GM21576 (cell line): ENCODE results near the gene SDCBP2.

Experiments
- ATAC-seq: cut with Tn5 transposase; IDR thresholded peaks from one replicate; pipeline ENCODE4 v1.9.1; 2021; ENCODE audit warnings: mild to moderate bottlenecking, moderate library complexity; ENCODE audit not compliant: unreplicated experiment

SDCBP2 gene

DNA sequence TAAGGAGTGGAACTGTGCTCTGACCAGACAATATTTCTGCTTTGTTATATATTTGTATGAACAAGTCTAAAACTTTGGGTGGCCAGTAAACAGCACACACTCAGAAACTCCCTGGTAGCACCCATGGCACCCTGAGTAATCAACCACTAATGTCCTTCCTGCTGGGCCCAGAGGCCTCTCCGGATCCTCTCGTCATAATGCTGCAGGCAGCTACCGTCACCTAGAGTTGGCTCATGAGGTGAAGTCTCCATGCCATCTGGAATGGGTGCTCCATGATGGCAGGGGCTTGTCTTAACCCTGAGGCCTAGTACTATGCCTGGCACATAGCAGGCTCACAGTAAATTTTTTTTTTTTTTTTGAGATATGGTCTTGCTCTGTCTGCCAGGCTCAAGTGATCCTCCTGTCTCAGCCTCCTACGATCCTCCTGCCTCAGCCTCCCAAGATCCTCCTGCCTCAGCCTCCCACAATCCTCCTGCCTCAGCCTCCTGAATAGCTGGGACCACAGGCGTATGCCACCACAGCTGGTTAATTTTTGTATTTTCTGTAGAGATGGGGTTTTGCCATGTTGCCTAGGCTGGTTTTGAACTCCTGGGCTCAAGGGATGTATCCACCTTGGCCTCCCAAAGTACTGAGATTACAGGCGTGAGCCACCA, 3.0 kb upstream of the SDCBP2 start:
- ATAC-seq: no peak

DNA sequence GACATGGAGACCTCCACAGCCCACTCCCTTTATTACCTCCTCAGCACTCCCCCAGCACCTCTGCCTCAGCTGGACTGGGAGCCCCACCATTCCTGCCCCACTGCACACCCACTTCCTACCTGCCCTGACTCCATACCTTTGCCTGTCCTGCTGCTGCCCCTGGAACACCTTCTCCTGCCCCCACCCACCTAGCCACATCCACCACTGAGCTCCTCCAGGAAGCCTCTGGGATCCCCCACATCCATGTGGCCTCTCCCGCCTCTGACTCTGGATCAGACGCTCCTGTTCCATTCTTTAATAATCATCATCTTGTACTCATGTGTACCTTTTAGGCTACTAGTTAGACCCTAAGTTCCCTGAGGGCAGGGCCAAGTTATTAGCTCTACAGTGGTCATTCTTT, 2.2 kb upstream of the SDCBP2 start:
- no peak for ATAC-seq

DNA sequence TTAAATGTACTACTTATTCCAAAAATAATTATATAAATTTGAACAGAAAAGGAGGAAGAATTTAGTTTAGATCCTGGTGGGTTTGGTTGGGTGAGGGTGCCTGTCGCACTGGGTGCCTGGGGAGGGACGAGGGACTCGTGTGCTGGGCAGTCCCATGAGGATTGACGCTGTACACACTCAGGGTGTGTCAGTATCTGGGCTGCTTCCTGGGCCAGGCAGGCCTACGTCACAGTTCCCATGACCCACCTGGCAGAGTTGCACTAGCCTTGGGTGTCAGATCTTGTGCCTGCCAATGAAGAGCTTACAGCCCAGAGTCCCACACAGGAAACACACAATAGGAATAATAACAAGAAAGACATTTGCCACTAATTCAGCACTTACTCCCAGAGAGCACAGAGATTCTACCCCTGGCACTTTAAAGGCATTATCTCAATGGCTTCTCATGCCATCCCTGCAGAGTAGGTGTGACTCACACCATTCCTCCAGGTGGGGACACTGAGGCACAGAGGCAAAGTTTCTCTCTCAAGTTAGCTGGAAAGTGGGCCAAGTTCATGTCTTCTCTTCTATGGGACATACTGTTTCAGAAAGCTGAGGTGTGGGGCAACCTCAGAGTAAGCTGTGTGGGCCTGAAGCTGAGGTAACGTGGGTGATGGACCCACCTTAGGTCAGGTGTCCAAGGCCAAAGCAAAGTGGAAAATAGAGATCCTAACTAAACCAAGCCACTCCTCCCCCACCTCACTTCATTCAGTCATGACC, 1.3 kb upstream of the SDCBP2 start:
- peak; percentile 51 for ATAC-seq

DNA sequence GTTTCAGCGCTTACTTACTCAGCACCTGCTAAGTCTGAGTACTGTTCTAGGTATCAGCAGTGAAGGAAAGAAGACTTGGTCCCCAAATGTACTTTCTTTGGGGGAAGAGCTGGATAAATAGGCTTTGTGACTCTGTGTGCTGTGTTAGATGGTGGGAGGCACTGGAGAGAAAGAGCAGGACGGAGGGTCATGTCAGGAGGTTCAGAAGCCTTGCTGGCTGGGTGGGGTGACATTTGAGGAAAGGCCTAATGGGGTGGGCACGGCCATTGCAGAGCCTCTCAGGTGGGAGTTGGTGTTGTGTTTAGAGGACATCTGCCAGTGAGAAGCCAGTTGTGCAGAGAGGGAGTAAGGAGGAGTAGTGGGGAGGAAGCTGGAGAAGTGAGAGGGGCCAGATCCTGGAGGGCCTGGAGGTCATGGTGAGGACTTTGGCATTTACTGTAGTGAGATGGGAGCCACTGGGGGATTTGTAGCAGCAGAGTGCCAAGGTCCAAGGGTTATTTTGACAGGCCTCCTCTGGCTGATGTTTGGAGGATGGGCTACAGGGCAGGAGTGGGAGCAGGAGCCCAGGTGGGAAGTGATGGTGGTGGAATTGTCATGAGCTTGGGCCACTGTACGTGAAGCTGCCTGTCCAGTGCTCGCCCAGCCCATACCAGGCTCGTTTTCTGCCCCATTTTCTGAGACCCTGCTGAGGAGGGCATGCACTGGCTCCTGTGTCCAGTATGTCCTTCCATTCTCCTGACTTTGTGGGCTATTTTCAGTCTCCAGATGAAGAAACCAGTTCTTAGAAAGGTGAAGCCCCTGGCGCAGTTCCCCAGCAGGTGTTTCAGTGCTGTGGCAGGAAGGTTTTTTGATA, 886 bp downstream of the SDCBP2 start:
- ATAC-seq: no peak

- ATAC-seq: no peak
Measured at GRCh38 chr20:1327241-1327653, 1.7 kb downstream of the SDCBP2 start.

DNA sequence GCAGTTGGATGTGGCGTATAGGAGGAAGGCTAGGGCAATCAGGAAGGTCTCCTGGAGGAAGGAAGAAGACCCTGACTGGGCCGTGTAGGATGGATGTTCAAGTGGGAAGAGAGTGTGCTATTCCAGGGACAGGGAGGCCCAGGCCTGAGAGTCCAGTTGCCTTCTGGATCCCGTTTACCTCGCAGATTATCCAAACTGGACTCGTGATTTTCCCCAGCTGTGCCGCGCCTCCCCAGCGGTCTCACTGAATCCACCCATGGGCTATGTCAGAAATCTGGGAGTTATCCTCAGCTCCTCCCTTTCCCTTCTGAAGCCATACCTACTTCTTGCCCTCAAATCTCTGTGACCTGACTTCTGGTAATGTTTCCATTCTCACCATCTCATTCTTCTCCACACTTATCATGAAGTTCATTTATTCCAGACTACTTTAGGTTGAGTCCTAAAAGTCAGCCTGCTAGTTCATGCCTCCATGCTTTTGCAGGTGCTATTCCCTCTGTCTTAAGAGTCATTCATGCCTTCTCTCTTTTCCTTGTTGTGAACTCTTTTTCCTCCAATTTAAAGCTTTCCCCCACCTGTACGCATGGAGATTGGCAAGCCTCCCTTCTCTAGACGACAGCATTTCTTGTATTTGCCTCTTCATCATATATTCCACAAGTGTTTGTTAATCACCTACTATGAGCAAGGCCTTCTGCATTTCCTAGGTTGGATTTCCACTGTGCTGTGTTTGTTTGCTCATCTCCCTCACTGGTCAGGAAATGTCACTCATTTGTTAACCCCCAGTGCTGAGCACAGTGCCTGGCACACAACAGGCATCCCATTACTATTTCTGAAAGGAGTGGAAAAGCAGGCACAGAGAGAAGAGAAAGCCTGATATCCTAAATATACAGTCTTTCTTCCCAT, 2.7 kb downstream of the SDCBP2 start:
- no peak for ATAC-seq

DNA sequence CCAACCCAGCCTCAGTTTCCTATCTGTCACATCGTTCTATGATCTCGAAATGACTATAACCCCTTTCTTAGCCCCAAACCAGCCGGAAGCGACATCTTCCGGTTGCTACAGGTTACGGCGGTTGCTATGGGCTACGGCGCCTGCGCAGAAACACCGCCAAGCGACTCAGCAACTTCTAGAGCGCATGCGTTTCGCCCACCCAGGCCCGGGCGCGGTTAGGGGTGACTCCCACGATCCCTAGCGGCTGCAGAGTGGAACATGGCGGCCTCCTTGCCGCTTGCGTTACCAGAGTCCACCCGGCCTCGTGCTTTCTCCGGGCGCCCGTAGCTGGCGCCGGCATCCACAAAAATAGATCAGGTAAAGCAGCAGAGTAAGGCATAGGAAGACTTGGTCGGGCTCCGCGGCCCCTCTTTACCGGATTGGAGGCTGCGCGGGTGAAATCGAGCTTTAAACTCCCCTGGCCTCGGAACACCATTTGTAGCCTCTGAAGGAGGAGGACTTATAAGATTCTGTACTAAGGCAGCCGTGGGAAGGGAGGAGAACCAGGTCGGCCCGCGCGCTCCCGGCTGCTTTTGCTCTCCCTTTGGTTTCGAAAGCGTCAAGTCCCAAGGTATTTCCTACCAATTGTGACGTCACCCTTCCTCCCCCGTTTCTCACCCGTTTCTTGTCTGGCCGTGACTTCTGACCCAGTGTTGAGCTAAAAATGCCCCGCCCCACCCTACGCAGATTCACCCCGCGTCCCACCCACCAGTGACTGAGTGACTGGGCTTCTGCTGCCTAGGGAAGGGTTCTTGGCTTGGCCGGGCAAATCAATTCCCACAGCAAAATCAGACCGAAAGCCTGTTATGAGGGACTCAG, 3.5 kb downstream of the SDCBP2 start:
- ATAC-seq: peak; percentile 71

DNA sequence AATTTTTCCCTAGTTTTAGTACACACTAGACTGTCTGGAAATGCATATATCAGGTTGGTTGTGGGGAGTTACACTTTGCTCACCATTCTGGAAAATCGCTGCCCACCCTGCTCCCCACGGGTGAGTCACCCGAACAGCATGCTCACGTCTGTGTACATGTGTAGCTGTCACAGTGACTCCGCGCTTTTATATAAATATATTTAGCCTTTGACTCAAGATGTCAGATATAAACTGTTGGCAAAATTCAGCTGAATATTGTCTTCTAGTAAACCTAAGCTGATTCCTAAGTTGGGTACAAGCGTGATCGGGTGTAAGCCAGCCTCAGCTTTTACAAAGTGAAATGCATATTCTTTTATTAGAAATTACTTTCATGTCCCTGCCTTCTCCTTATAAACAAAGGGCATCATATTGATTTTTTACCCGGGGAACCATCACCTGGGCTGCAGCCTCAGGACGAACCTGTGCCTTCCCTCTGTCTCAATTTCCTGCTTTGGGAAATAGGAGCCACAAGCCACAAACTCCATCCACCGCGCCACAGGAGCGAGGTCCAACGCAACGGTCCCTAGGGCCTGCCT, 4.3 kb downstream of the SDCBP2 start:
- no peak for ATAC-seq

- ATAC-seq: no peak
Measured at GRCh38 chr20:1323830-1324597, 4.9 kb downstream of the SDCBP2 start.

- no peak for ATAC-seq
Measured at GRCh38 chr20:1323256-1323655, 5.7 kb downstream of the SDCBP2 start.

DNA sequence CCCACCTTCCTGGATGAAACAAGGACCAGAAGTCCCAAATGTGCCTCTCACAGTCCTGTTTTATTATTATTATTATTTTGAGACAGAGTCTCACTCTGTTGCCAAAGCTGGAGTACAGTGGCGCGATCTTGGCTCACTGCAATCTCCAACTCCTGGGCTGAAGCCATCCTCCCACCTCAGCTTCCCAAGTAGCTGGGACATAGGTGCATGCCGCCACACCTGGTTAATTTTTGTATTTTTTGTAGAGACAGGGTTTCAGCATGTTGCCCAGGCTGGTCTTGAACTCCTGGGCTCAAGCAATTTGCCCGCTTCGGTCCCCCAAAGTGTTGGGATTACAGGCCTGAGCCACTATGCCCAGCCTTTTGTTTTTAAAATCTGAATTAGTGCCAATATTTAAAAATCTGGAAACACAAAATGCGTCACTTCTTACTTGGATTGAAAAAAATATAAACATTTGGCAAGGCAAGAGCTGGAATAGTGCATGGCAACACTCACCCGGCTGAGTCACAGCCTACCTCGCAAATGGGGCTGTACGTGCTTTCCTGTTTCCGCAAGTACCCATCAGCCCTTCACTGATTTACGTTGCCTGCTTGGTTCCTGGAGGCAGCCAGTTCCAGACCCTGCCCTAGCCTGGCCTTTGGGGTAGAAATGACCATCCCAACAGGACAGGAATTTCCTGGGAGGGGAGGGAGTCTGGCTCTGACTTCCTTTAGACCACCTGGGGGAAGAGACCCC, 6.3 kb downstream of the SDCBP2 start:
- ATAC-seq: no peak

- ATAC-seq: no peak
Measured at GRCh38 chr20:1321654-1321939, 7.3 kb downstream of the SDCBP2 start.

DNA sequence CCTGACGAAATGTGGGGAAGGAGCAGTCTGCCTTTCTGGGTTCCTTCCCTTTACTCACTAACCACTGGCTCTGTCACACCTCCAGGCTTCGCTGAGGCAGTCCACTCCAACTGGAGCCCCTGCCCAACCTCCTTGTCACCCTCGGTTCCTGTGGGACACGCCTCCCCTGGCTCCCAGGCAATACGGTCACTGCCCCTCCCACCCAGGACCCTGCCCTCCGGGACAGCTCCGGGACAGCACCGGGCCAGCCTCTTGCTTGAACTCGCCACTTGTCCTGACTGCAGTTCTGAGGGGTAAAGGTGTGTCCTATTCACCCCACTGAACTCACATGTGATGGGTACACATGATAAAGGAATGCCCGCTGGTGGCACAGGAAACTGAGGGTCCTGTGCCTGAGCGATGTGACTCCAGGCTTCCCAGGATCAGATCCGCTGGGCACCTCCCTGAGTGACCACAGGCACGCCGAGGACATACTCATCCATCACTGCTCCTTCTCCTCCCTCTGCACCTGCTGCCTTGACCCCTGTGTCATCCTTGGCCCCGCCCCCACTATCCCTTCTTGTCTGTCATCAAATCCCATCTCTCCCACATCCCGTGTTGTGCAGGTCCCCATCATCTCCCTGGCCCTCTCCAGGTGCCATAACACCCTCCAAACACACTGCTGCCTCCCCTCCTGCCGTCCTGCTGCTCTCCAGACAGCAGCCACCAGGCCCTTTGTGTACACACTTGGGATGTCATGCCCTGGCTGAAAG, 7.9 kb downstream of the SDCBP2 start:
- ATAC-seq: no peak

DNA sequence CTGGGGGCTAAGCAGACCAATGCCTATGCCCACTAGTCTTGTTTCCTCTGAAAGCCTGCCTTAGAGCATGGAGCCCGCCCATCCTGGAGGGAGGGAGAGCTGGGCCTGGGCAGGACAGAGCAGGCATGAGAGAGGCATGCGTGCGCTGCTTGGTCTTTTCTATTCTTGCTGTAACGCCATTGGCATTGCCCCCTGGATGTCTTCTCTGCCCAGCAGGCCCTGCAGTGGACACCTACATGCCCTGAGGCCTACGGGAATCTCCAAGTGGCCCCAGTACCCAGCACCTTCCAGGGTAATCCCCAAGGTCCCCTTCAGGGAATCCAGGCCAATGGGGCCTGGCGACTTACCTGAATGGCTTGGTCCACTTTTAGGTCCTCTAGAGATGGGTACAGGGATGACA, 8.9 kb downstream of the SDCBP2 start:
- no peak for ATAC-seq

GRCh38 chr20:1319462-1319861, 9.5 kb downstream of the SDCBP2 start:
- no peak for ATAC-seq

- no peak for ATAC-seq
Measured at GRCh38 chr20:1319051-1319450, 9.9 kb downstream of the SDCBP2 start.

GRCh38 chr20:1317545-1318255, 11.2 kb downstream of the SDCBP2 start:
- no peak for ATAC-seq
